Suppressor macrophage (primary cell): ENCODE measurements around the gene RBM4.
"Not testable (repeated sequence)": the region's sequence is repeated elsewhere in the genome, so short reads cannot be mapped to it uniquely, and the experiment has no call there.

Experiments
- DNase-seq, 4 experiments: peaks; one replicate each; pipeline ENCODE4 v3.0.0-alpha.2; 2020 to 2022
- total RNA-seq, 17 experiments: gene quantifications; one replicate each; lab custom pipeline; 2026; ENCODE audit warnings: mixed read lengths in 6 of 17, inconsistent platforms in 3 of 17; lab: John Stamatoyannopoulos, UW

The RBM4 gene
- 3.3 to 14.3 (median 7.1) reads per million in 17 experiments for total RNA-seq

GRCh38 chr11:66638177-66639065 lies at the start of gene RBM4:
RBM4 (plus strand) TSS chr11:66638703; CDS start chr11:66639712, 1,009 bp downstream.
- peak; percentile 98 to 100 (median 100) for DNase-seq

- not testable (repeated sequence) for DNase-seq
These were observed 49.2 kb upstream of the RBM4 start for GRCh38 chr11:66589315-66589714.

- no peak for DNase-seq
These were observed 48.4 kb upstream of the RBM4 start for GRCh38 chr11:66589996-66590675.

GRCh38 chr11:66591175-66591574 lies 47.3 kb upstream of the RBM4 start:
- DNase-seq = no peak

- DNase-seq = peak; percentile 98 to 99 (median 98)
These were observed 45.8 kb upstream of the RBM4 start, which contains the start of the genes CCDC87 and CCS for GRCh38 chr11:66592457-66593302. CCDC87 (minus strand) TSS chr11:66593063; CDS start chr11:66593015, 48 bp downstream. CCS (plus strand) TSS chr11:66593185; CDS start chr11:66593262, 77 bp downstream.

- DNase-seq = peak in 2 of 4 experiments; percentile 17 to 21
These were observed 45.2 kb upstream of the RBM4 start for GRCh38 chr11:66593303-66593635.

GRCh38 chr11:66593650-66594049 lies 44.9 kb upstream of the RBM4 start:
- peak in 1 of 4 experiments; percentile 8 for DNase-seq

- peak; percentile 47 to 74 (median 52) for DNase-seq
These were observed 43.1 kb upstream of the RBM4 start for GRCh38 chr11:66595245-66595904.

- DNase-seq = no peak
These were observed 39.5 kb upstream of the RBM4 start for GRCh38 chr11:66598993-66599392.

- no peak for DNase-seq
These were observed 38.3 kb upstream of the RBM4 start for GRCh38 chr11:66600219-66600618.

GRCh38 chr11:66600631-66601233 lies 37.8 kb upstream of the RBM4 start:
- peak; percentile 37 to 61 (median 58) for DNase-seq

- DNase-seq = no peak
These were observed 35.4 kb upstream of the RBM4 start for GRCh38 chr11:66603072-66603471.

GRCh38 chr11:66604155-66604554 lies 34.3 kb upstream of the RBM4 start:
- no peak for DNase-seq

- not testable (repeated sequence) for DNase-seq
These were observed 31.9 kb upstream of the RBM4 start for GRCh38 chr11:66606608-66607007.

- peak; percentile 25 to 57 (median 52) for DNase-seq
These were observed 31.2 kb upstream of the RBM4 start for GRCh38 chr11:66607126-66607834.

GRCh38 chr11:66609721-66610617 lies 28.5 kb upstream of the RBM4 start:
- DNase-seq = peak; percentile 22 to 51 (median 40)

- DNase-seq = no peak
These were observed 26.0 kb upstream of the RBM4 start for GRCh38 chr11:66612458-66612857.

- no peak for DNase-seq
These were observed 24.4 kb upstream of the RBM4 start for GRCh38 chr11:66614073-66614472.

GRCh38 chr11:66616379-66617154 lies 21.9 kb upstream of the RBM4 start, which contains the start of gene RBM14:
RBM14 (plus strand) TSS chr11:66616630; CDS start chr11:66616721, 91 bp downstream.
- peak; percentile 99 to 100 (median 100) for DNase-seq
